GM15510 (cell line): ENCODE data around the gene SERPING1.

Experiments
- POLR2A ChIP-seq: IDR thresholded peaks from 3 replicates; pipeline ENCODE4 v1.6.1; 2011; ENCODE audit warnings: borderline replicate concordance; ENCODE audit not compliant: insufficient read length; ENCODE audit errors: extremely low read depth

SERPING1 gene

GRCh38 chr11:57574061-57574460 is 23.4 kb upstream of the SERPING1 start:
- TF ChIP-seq POLR2A, result no peak

- no peak for TF ChIP-seq POLR2A
These were observed 13.1 kb upstream of the SERPING1 start for GRCh38 chr11:57584341-57584740.

GRCh38 chr11:57585301-57585700 is 12.2 kb upstream of the SERPING1 start:
- TF ChIP-seq POLR2A, result no peak

GRCh38 chr11:57586711-57587245 is 10.7 kb upstream of the SERPING1 start:
- no peak for TF ChIP-seq POLR2A

GRCh38 chr11:57588046-57588710 is 9.3 kb upstream of the SERPING1 start:
- no peak for TF ChIP-seq POLR2A

GRCh38 chr11:57596266-57596885 is 1.1 kb upstream of the SERPING1 start:
- no peak for TF ChIP-seq POLR2A

- no peak for TF ChIP-seq POLR2A
These were observed 688 bp downstream of the SERPING1 start for GRCh38 chr11:57597916-57598830.

- TF ChIP-seq POLR2A, result no peak
These were observed 1.3 kb downstream of the SERPING1 start for GRCh38 chr11:57598831-57599155.

- TF ChIP-seq POLR2A, result no peak
These were observed 1.9 kb downstream of the SERPING1 start for GRCh38 chr11:57599381-57599780.

GRCh38 chr11:57601297-57601696 is 3.8 kb downstream of the SERPING1 start:
- TF ChIP-seq POLR2A, result no peak

- no peak for TF ChIP-seq POLR2A
These were observed 7.0 kb downstream of the SERPING1 start for GRCh38 chr11:57604296-57605027.

GRCh38 chr11:57605028-57605420 is 7.5 kb downstream of the SERPING1 start:
- no peak for TF ChIP-seq POLR2A

GRCh38 chr11:57610170-57610569 is 12.7 kb downstream of the SERPING1 start:
- no peak for TF ChIP-seq POLR2A

- no peak for TF ChIP-seq POLR2A
These were observed 16.8 kb downstream of the SERPING1 start for GRCh38 chr11:57614234-57614772.
